ENCODE measurements around the gene PPID.

GRCh38 chr4:158714937-158715336 lies 8.3 kb downstream of the PPID start:
- no peak for TF ChIP-seq EZH2 (IDR thresholded peaks at IDR 0.05)
- TF ChIP-seq POLR2AphosphoS5 (IDR thresholded peaks at IDR 0.05; ENCODE audit: borderline replicate concordance, low read depth, low read length): no peak
- TF ChIP-seq FOXP2 (optimal IDR thresholded peaks at IDR 0.05; ENCODE audit: control extremely low read depth, extremely low read length, insufficient read depth): no peak
